ENCODE measurements around the gene KRTAP5-10.

KRTAP5-10 gene

DNA sequence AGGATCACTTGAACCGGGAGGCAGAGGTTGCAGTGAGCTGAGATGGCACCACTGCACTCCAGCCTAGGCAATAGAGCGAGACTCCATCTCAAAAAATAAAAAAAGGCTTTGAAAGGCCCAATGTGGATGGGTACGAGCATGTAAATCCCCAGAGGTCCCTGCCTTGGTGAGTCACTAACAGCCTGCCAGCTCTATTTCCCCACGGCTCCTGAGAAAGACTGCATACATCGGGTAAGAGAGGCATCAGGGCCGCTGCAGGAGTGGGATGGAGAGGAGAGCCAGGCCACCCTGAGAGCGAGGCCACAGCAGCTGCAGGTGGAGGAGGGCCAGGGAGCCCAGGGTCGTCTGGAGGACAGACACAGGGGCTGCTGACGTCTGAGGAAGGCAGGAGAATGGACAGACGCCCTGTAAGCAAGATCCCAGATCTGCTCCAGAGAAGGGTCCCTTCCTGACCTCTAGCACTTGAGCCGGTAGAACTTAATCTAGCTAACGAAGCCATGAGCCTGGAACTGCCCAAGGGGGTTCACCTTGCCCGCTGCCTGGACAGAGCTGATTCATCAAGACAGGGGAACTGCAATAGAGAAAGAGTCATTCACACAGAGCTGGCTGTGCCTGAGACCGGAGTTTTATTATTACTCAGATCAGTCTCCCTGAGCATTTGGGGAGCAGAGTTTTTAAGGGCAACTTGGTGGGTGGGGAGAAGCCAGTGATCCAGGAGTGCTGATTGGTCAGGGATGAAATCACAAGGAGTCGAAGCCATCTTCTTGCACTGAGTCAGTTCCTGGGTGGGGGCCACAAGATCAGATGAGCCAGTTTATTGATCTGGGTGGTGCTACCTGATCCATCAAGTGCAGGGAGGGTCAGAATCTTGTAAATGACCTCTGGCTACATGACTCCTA is 22.2 kb upstream of the KRTAP5-10 start:
- H3F3A ChIP-seq (ENCODE audit: low read depth), result no peaks in the 10 kb centered on the region
- no peaks in the 10 kb centered on the region for H3K79me2 ChIP-seq (ENCODE audit: insufficient read depth, low read length)
- H3K4me3 ChIP-seq (ENCODE audit: low read length, poor library complexity, severe bottlenecking), result no peak overlapping the region
- H3K27me3 ChIP-seq (ENCODE audit: insufficient read depth, low read length, poor library complexity, severe bottlenecking), result no peaks in the 10 kb centered on the region
- H3K9ac ChIP-seq (ENCODE audit: low read depth, low read length, poor library complexity, severe bottlenecking), result no peak overlapping the region
- H3K9me2 ChIP-seq (replicated peaks; ENCODE audit: low read depth, low read length), result no peaks in the 10 kb centered on the region
- TF ChIP-seq EZH2phosphoT487 (IDR thresholded peaks at IDR 0.05; ENCODE audit: borderline replicate concordance), result no peak
- TF ChIP-seq, protein P1, sequence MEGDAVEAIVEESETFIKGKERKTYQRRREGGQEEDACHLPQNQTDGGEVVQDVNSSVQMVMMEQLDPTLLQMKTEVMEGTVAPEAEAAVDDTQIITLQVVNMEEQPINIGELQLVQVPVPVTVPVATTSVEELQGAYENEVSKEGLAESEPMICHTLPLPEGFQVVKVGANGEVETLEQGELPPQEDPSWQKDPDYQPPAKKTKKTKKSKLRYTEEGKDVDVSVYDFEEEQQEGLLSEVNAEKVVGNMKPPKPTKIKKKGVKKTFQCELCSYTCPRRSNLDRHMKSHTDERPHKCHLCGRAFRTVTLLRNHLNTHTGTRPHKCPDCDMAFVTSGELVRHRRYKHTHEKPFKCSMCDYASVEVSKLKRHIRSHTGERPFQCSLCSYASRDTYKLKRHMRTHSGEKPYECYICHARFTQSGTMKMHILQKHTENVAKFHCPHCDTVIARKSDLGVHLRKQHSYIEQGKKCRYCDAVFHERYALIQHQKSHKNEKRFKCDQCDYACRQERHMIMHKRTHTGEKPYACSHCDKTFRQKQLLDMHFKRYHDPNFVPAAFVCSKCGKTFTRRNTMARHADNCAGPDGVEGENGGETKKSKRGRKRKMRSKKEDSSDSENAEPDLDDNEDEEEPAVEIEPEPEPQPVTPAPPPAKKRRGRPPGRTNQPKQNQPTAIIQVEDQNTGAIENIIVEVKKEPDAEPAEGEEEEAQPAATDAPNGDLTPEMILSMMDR (conservative IDR thresholded peaks at IDR 0.05; ENCODE audit: low read length), result no peak
- H3K36me3 ChIP-seq (ENCODE audit: insufficient read depth, low read length), result no peaks in the 10 kb centered on the region
- H2AFZ ChIP-seq (ENCODE audit: low read length), result no peak overlapping the region
- no peaks in the 10 kb centered on the region for H3K4me1 ChIP-seq (ENCODE audit: insufficient read depth, low read length, poor library complexity, severe bottlenecking)
- no peak overlapping the region for H3K4me2 ChIP-seq (ENCODE audit: low read depth, low read length, poor library complexity, severe bottlenecking)
- H4K20me1 ChIP-seq (ENCODE audit: insufficient read depth, low read length, poor library complexity, severe bottlenecking), result no peaks in the 10 kb centered on the region
- peaks cover 7% of the 10 kb centered on the region; the same call in 1 of the 2 replicates for H3K9me3 ChIP-seq (ENCODE audit: insufficient read depth, low read depth, low read length)

DNA sequence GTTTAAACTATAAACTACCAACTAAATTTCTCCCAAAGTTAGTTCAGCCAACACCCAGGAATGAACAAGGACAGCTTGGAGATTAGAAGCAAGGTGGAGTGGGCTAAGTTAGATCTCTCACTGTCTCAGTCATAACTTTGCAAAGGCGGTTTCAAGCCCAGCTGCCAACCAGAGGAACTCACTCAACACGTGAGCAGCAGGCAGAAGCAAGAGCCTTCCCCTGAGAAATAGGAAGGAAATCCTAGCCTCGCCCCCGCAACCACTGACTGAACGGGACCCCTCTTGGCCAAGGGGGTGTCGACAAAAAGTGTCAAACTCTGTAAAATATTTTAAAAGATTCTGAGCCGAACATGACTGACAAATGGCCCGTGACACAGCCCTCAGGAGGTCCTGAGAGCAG is 21.5 kb upstream of the KRTAP5-10 start:
- no peak overlapping the region for H3K9ac ChIP-seq (ENCODE audit: low read depth, low read length, poor library complexity, severe bottlenecking)
- H3K4me3 ChIP-seq (ENCODE audit: low read length, poor library complexity, severe bottlenecking), result no peak overlapping the region
- no peak for TF ChIP-seq EZH2phosphoT487 (IDR thresholded peaks at IDR 0.05; ENCODE audit: borderline replicate concordance)
- TF ChIP-seq, protein P1 (conservative IDR thresholded peaks at IDR 0.05; ENCODE audit: low read length), result no peak
- H3F3A ChIP-seq (ENCODE audit: low read depth), result no peaks in the 10 kb centered on the region
- H3K79me2 ChIP-seq (ENCODE audit: insufficient read depth, low read length), result no peaks in the 10 kb centered on the region
- H3K36me3 ChIP-seq (ENCODE audit: insufficient read depth, low read length), result no peaks in the 10 kb centered on the region
- no peaks in the 10 kb centered on the region for H3K4me1 ChIP-seq (ENCODE audit: insufficient read depth, low read length, poor library complexity, severe bottlenecking)
- H3K27me3 ChIP-seq (ENCODE audit: insufficient read depth, low read length, poor library complexity, severe bottlenecking), result no peaks in the 10 kb centered on the region
- H3K9me2 ChIP-seq (replicated peaks; ENCODE audit: low read depth, low read length), result no peaks in the 10 kb centered on the region
- no peaks in the 10 kb centered on the region for H4K20me1 ChIP-seq (ENCODE audit: insufficient read depth, low read length, poor library complexity, severe bottlenecking)
- peaks cover 7% of the 10 kb centered on the region; the same call in 1 of the 2 replicates for H3K9me3 ChIP-seq (ENCODE audit: insufficient read depth, low read depth, low read length)
- no peak overlapping the region for H2AFZ ChIP-seq (ENCODE audit: low read length)
- H3K4me2 ChIP-seq (ENCODE audit: low read depth, low read length, poor library complexity, severe bottlenecking), result no peak overlapping the region

DNA sequence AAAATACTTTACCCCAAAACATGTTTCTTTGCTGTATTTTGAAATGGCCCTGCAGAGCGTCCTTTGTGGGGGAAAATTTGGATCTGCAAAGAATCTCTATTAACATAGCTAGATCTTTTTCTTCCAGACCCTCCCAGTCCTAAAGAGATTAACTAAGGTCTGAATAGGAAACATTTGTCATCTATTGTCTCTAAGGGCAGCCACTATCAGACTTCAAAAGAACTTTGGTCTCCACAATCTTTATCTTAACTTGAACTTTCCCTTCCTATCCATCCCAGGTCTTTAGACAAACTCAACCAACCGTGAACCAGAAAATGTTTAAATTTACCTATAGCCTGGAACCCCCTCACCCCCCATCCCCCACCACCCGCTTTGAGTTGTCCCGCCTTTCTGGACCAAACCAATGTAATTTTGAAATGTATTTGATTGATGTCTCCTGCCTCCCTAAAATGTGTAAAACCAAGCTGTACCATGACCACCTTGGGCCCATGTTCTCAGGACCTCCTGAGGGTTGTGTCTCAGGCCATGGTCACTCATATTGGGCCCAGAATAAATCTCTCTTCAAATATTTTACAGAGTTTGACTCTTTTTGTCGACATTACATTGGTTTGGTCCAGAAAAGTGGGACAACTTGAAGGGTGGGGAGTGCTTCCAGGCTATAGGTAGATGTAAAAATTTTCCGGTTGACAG is 20.7 kb upstream of the KRTAP5-10 start:
- Histone ChIP-seq H3K9ac (ENCODE audit: low read depth, low read length, poor library complexity, severe bottlenecking) (no peak overlapping the region), H3K4me2 (ENCODE audit: low read depth, low read length, poor library complexity, severe bottlenecking) (no peak overlapping the region), H3K36me3 (ENCODE audit: insufficient read depth, low read length) (no peaks in the 10 kb centered on the region), H2AFZ (ENCODE audit: low read length) (no peak overlapping the region), H3K4me3 (ENCODE audit: low read length, poor library complexity, severe bottlenecking) (no peak overlapping the region), H3K4me1 (ENCODE audit: insufficient read depth, low read length, poor library complexity, severe bottlenecking) (no peaks in the 10 kb centered on the region), H3K9me3 (ENCODE audit: insufficient read depth, low read depth, low read length) (peaks cover 7% of the 10 kb centered on the region; the same call in 1 of the 2 replicates), H4K20me1 (ENCODE audit: insufficient read depth, low read length, poor library complexity, severe bottlenecking) (no peaks in the 10 kb centered on the region), H3K27me3 (ENCODE audit: insufficient read depth, low read length, poor library complexity, severe bottlenecking) (no peaks in the 10 kb centered on the region), H3F3A (ENCODE audit: low read depth) (no peaks in the 10 kb centered on the region), H3K9me2 (replicated peaks; ENCODE audit: low read depth, low read length) (no peaks in the 10 kb centered on the region), H3K79me2 (ENCODE audit: insufficient read depth, low read length) (no peaks in the 10 kb centered on the region)
- no peak for TF ChIP-seq EZH2phosphoT487 (IDR thresholded peaks at IDR 0.05; ENCODE audit: borderline replicate concordance)
- TF ChIP-seq, protein P1 (conservative IDR thresholded peaks at IDR 0.05; ENCODE audit: low read length), result no peak

Data from Loucy (cell line).